ENCODE measurements around the gene TOP2B. TPM values are rescaled to one million over a fixed set of nuclear protein-coding genes. Genes with fewer than 3 reads are reported as not detected.
A peak's percentile ranks its signal among the peaks of the same experiment; 100 is the strongest.

The TOP2B gene
- total and polyA plus RNA-seq, 7 experiments from 2014 or later: 66.6 to 190 (median 123) TPM

DNA sequence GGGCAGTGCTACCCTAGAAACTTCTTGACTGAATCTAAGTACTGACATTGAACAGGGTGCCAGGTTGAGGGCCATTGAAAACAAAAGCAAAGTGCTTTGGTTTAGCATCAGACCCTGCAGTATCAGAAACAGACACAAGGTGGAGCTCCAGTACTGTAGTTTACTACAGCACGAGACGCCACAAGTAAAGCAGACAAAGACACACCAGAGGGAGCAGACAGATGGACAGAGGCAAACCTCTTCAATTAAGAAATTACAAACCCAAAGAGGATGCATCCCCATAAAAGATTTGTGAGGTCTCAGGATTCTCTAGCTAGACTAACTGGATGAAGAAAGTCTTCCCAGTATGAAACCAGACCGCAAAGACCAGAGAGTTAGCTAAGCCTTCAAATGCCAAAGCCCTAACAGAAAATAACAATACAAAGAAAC is 16.6 kb downstream of the TOP2B start:
- H3K27ac Mint-ChIP-seq: peak overlapping the region in 8 of 9 donors; percentile 2 to 53 (median 12)
- no peaks in the 10 kb centered on the region for H3K27me3 ChIP-seq (ENCODE audit: control insufficient read depth in 2 of 2, insufficient read depth in 2 of 2, low read length in 2 of 2)
- peaks cover 0 to 33% (median 19%) of the 10 kb centered on the region in 11 donors for H3K9me3 Mint-ChIP-seq
- ATAC-seq: peak; percentile 99
- H3K36me3 ChIP-seq (ENCODE audit: control insufficient read depth in 2 of 3, insufficient read depth in 3 of 3, low read length in 3 of 3): peaks cover 0 to 3% (median 0%) of the 10 kb centered on the region in 3 experiments
- peak overlapping the region in 4 of 10 donors; percentile 2 to 16 (median 14) for H3K4me3 Mint-ChIP-seq
- no peak overlapping the region for H3K27ac ChIP-seq (ENCODE audit: low read depth, low read length)
- no peaks in the 10 kb centered on the region for H3K27me3 Mint-ChIP-seq
- POLR2A ChIA-PET: interaction anchor here (1.3 kb wide), 1 partner anchor 209 kb away, joined by 3 read pairs; no protein-coding TSS in a partner anchor
- DNase-seq: peak; percentile 50 to 84 (median 76)
- H3K4me1 ChIP-seq (ENCODE audit: control insufficient read depth in 2 of 2, insufficient read depth in 2 of 2, low read length in 2 of 2): peaks cover 0 to 10% of the 10 kb centered on the region in 2 donors
- H3K4me3 ChIP-seq (ENCODE audit: low read length): no peak overlapping the region
- CTCF ChIA-PET: interaction anchor here (0.6 to 4.6 kb wide), 20 partner anchors 9 to 268 kb away, joined by 3 to 84 read pairs (median 4); no protein-coding TSS in a partner anchor
- H3K9me3 ChIP-seq (ENCODE audit: control insufficient read depth in 2 of 3, low read length in 3 of 3): peaks cover 0 to 21% (median 0%) of the 10 kb centered on the region in 3 experiments
- peaks cover 14 to 42% (median 36%) of the 10 kb centered on the region in 5 donors for H3K36me3 Mint-ChIP-seq
- H3K4me1 Mint-ChIP-seq: peaks cover 22 to 59% (median 54%) of the 10 kb centered on the region in 7 donors
- intact Hi-C loops (cut with micrococcal nuclease): loop anchor here (1.0 to 10.0 kb wide), 8 partner anchors 15 to 1484 kb away; partner anchors contain the start of gene NGLY1 (in 2 of the 2)

- ATAC-seq (no peak), DNase-seq (no peak)
- Mint-ChIP-seq H3K9me3 (no peaks in the 10 kb centered on the region), H3K36me3 (peaks cover 11 to 47% (median 21%) of the 10 kb centered on the region in 5 donors), H3K27ac (peak overlapping the region in 6 of 9 donors; percentile 9 to 81 (median 60)), H3K27me3 (no peaks in the 10 kb centered on the region), H3K4me3 (no peak overlapping the region), H3K4me1 (peaks cover 7 to 22% (median 14%) of the 10 kb centered on the region in 7 donors)
- H3K27ac ChIP-seq (ENCODE audit: low read depth, low read length): peak overlapping the region; percentile 23
- H3K4me3 ChIP-seq (ENCODE audit: low read length): no peak overlapping the region
- intact Hi-C loops (cut with micrococcal nuclease): no loop called here
- H3K4me1 ChIP-seq (ENCODE audit: control insufficient read depth in 2 of 2, insufficient read depth in 2 of 2, low read length in 2 of 2): no peaks in the 10 kb centered on the region
- no peaks in the 10 kb centered on the region for H3K9me3 ChIP-seq (ENCODE audit: control insufficient read depth in 2 of 3, low read length in 3 of 3)
- ChIA-PET POLR2A (interaction anchor here (1.6 kb wide), 1 partner anchor 31 kb away, joined by 3 read pairs; no protein-coding TSS in a partner anchor), CTCF (no interaction called here)
- peaks cover 7 to 54% (median 41%) of the 10 kb centered on the region in 3 experiments for H3K36me3 ChIP-seq (ENCODE audit: control insufficient read depth in 2 of 3, insufficient read depth in 3 of 3, low read length in 3 of 3)
- H3K27me3 ChIP-seq (ENCODE audit: control insufficient read depth in 2 of 2, insufficient read depth in 2 of 2, low read length in 2 of 2): no peaks in the 10 kb centered on the region
Observed at GRCh38 chr3:25635038-25635437, 29.7 kb downstream of the TOP2B start.

DNA sequence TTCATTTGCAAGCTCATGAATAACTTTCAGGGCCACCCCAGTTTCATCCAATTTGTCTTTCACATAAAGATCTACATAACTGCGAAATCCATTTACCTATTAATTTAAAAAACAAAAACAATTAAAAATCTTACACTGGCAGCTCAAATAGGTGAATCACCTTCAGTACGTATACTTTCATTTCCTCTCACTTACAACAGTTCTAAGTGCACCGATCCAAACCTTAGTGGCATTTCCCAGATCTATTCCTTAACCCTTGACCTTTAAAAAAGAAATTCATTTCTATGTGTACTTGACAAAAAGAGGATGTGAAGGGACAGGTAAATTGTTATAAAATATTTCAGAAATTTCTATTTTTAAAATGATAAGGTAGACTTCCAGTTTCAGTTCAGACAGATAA is 30.8 kb downstream of the TOP2B start:
- Mint-ChIP-seq H3K4me1 (peaks cover 7 to 22% (median 14%) of the 10 kb centered on the region in 7 donors), H3K27me3 (no peaks in the 10 kb centered on the region), H3K36me3 (peaks cover 15 to 52% (median 25%) of the 10 kb centered on the region in 5 donors), H3K4me3 (no peak overlapping the region), H3K9me3 (no peaks in the 10 kb centered on the region), H3K27ac (peak overlapping the region in 4 of 9 donors; percentile 5 to 62 (median 30))
- intact Hi-C loops (cut with micrococcal nuclease): no loop called here
- no peaks in the 10 kb centered on the region for H3K27me3 ChIP-seq (ENCODE audit: control insufficient read depth in 2 of 2, insufficient read depth in 2 of 2, low read length in 2 of 2)
- ATAC-seq: no peak
- DNase-seq: no peak
- POLR2A ChIA-PET: interaction anchor here (1.0 to 1.6 kb wide), 2 partner anchors 32 to 114 kb away, joined by 3 read pairs; no protein-coding TSS in a partner anchor
- no peaks in the 10 kb centered on the region for H3K9me3 ChIP-seq (ENCODE audit: control insufficient read depth in 2 of 3, low read length in 3 of 3)
- peaks cover 8 to 56% (median 48%) of the 10 kb centered on the region in 3 experiments for H3K36me3 ChIP-seq (ENCODE audit: control insufficient read depth in 2 of 3, insufficient read depth in 3 of 3, low read length in 3 of 3)
- H3K4me1 ChIP-seq (ENCODE audit: control insufficient read depth in 2 of 2, insufficient read depth in 2 of 2, low read length in 2 of 2): no peaks in the 10 kb centered on the region
- CTCF ChIA-PET: interaction anchor here (0.7 kb wide), 1 partner anchor 226 kb away, joined by 3 read pairs; no protein-coding TSS in a partner anchor
- H3K4me3 ChIP-seq (ENCODE audit: low read length): no peak overlapping the region
- H3K27ac ChIP-seq (ENCODE audit: low read depth, low read length): no peak overlapping the region

GRCh38 chr3:25631989-25632388 is 32.7 kb downstream of the TOP2B start:
- POLR2A ChIA-PET: no interaction called here
- ATAC-seq (no peak), DNase-seq (no peak)
- Histone ChIP-seq H3K4me3 (ENCODE audit: low read length) (no peak overlapping the region), H3K27ac (ENCODE audit: low read depth, low read length) (no peak overlapping the region), H3K27me3 (ENCODE audit: control insufficient read depth in 2 of 2, insufficient read depth in 2 of 2, low read length in 2 of 2) (no peaks in the 10 kb centered on the region), H3K36me3 (ENCODE audit: control insufficient read depth in 2 of 3, insufficient read depth in 3 of 3, low read length in 3 of 3) (peaks cover 8 to 66% (median 49%) of the 10 kb centered on the region in 3 experiments), H3K4me1 (ENCODE audit: control insufficient read depth in 2 of 2, insufficient read depth in 2 of 2, low read length in 2 of 2) (no peaks in the 10 kb centered on the region), H3K9me3 (ENCODE audit: control insufficient read depth in 2 of 3, low read length in 3 of 3) (no peaks in the 10 kb centered on the region)
- Mint-ChIP-seq H3K27ac (peak overlapping the region in 1 of 9 donors; percentile 10), H3K4me3 (no peak overlapping the region), H3K27me3 (no peaks in the 10 kb centered on the region), H3K9me3 (no peaks in the 10 kb centered on the region), H3K36me3 (peaks cover 15 to 48% (median 25%) of the 10 kb centered on the region in 5 donors), H3K4me1 (peaks cover 7 to 22% (median 14%) of the 10 kb centered on the region in 7 donors)
- intact Hi-C loops (cut with micrococcal nuclease): no loop called here
- CTCF ChIA-PET: no interaction called here

GRCh38 chr3:25621087-25621486 is 43.6 kb downstream of the TOP2B start:
- Histone ChIP-seq H3K4me3 (ENCODE audit: low read length) (no peak overlapping the region), H3K4me1 (ENCODE audit: control insufficient read depth in 2 of 2, insufficient read depth in 2 of 2, low read length in 2 of 2) (no peaks in the 10 kb centered on the region), H3K36me3 (ENCODE audit: control insufficient read depth in 2 of 3, insufficient read depth in 3 of 3, low read length in 3 of 3) (peaks cover 22 to 66% (median 23%) of the 10 kb centered on the region in 3 experiments), H3K9me3 (ENCODE audit: control insufficient read depth in 2 of 3, low read length in 3 of 3) (no peaks in the 10 kb centered on the region), H3K27me3 (ENCODE audit: control insufficient read depth in 2 of 2, insufficient read depth in 2 of 2, low read length in 2 of 2) (no peaks in the 10 kb centered on the region), H3K27ac (ENCODE audit: low read depth, low read length) (no peak overlapping the region)
- Mint-ChIP-seq H3K9me3 (no peaks in the 10 kb centered on the region), H3K27ac (peak overlapping the region in 7 of 9 donors; percentile 9 to 74 (median 23)), H3K27me3 (no peaks in the 10 kb centered on the region), H3K36me3 (peaks cover 14 to 63% (median 40%) of the 10 kb centered on the region in 5 donors), H3K4me1 (peaks cover 0 to 9% (median 5%) of the 10 kb centered on the region in 7 donors), H3K4me3 (no peak overlapping the region)
- CTCF ChIA-PET: no interaction called here
- intact Hi-C loops (cut with micrococcal nuclease): no loop called here
- no peak for ATAC-seq
- no peak for DNase-seq
- POLR2A ChIA-PET: no interaction called here

DNA sequence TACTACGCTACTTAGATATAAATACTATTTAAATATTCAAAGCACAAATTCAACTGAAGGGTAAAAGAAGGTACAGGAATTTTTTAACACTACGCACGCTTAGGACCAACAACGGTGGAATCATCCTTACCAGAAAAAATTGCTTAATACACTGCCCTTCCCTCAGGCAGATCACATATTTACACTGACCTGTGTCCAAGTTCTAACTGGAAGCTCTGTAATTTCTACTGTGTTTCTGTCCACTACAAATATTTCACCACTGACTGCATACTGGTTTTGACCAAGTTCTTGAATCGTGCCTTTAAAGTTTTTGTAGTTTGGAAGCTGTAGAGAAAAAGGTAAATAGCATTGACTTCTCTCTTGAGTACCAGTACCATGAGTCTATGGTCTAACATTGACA is 44.2 kb downstream of the TOP2B start:
- Histone ChIP-seq H3K4me1 (ENCODE audit: control insufficient read depth in 2 of 2, insufficient read depth in 2 of 2, low read length in 2 of 2) (no peaks in the 10 kb centered on the region), H3K27ac (ENCODE audit: low read depth, low read length) (no peak overlapping the region), H3K9me3 (ENCODE audit: control insufficient read depth in 2 of 3, low read length in 3 of 3) (no peaks in the 10 kb centered on the region), H3K4me3 (ENCODE audit: low read length) (no peak overlapping the region), H3K36me3 (ENCODE audit: control insufficient read depth in 2 of 3, insufficient read depth in 3 of 3, low read length in 3 of 3) (peaks cover 23 to 65% (median 25%) of the 10 kb centered on the region in 3 experiments), H3K27me3 (ENCODE audit: control insufficient read depth in 2 of 2, insufficient read depth in 2 of 2, low read length in 2 of 2) (no peaks in the 10 kb centered on the region)
- H3K27ac Mint-ChIP-seq: peak overlapping the region in 5 of 9 donors; percentile 9 to 74 (median 23)
- H3K36me3 Mint-ChIP-seq: peaks cover 14 to 58% (median 37%) of the 10 kb centered on the region in 5 donors
- H3K27me3 Mint-ChIP-seq: no peaks in the 10 kb centered on the region
- ATAC-seq: no peak
- CTCF ChIA-PET: no interaction called here
- DNase-seq: no peak
- POLR2A ChIA-PET: no interaction called here
- H3K9me3 Mint-ChIP-seq: no peaks in the 10 kb centered on the region
- H3K4me1 Mint-ChIP-seq: peaks cover 0 to 9% (median 5%) of the 10 kb centered on the region in 7 donors
- no peak overlapping the region for H3K4me3 Mint-ChIP-seq
- intact Hi-C loops (cut with micrococcal nuclease): no loop called here
